GM19455 (cell line): ENCODE data around the gene MCEMP1.

Experiments
- ATAC-seq: cut with Tn5 transposase; IDR thresholded peaks from one replicate; pipeline ENCODE4 v1.9.1; 2021; ENCODE audit not compliant: unreplicated experiment

MCEMP1 gene

DNA sequence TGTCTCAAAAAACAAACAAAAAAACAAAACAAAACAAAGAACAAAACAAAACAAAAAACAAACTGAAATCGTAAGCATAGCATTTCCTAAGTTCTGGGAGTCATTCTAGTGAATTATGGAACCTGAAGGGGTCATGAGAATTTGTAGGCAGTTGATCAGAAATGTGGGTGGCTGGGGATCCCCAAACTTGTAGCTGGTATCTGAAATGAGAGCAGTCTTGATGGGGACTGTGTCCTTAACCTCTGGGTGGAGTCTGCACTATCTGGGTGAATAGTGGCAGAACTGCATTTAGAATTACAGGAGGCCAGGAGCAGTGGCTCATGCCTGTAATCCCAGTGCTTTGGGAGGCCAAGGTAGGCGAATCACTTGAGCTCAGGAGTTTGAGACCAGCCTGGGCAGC, 48.9 kb downstream of the MCEMP1 start:
- no peak for ATAC-seq

DNA sequence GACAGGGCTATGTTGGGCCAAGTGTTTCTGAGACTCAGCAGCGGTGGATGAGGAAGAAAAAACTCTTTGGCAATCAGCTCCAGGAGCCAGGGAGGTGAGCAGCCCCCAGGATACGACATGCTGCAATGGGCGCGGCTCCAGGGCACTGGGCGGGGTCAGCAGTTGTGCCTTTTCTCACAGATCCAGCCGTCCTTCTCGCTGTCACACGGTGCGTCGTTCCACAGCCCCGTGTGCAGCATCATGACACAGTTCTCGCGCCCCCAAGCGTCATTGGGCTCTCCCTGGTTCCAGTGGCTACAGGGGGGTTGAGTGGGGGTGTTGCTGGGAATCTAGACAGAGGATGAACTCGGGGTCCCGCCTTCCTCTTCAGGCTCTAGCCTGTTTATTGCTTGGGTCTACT, 52.3 kb downstream of the MCEMP1 start:
- no peak for ATAC-seq
